ENCODE measurements around the gene PTPRZ1.
A peak's percentile ranks its signal among the peaks of the same experiment; 100 is the strongest.

Gene PTPRZ1

GRCh38 chr7:121847041-121847440 lies 25.9 kb upstream of the PTPRZ1 start:
- H3K27me3 ChIP-seq (ENCODE audit: insufficient read depth, insufficient read length), result no peaks in the 10 kb centered on the region
- no peak overlapping the region for H3K9ac ChIP-seq (ENCODE audit: insufficient read length, low read depth)
- no peaks in the 10 kb centered on the region for H3K4me1 ChIP-seq (ENCODE audit: insufficient read depth, insufficient read length)
- no peak overlapping the region for H3K4me3 ChIP-seq (ENCODE audit: insufficient read length, low read depth)
- DNase-seq (ENCODE audit: low read depth, low spot score), result no peak
- H3K9me3 ChIP-seq (ENCODE audit: insufficient read depth, low read length), result no peaks in the 10 kb centered on the region
- TF ChIP-seq ZNF274 (IDR thresholded peaks at IDR 0.05; ENCODE audit: low read depth, low read length), result no peak
- no peak for TF ChIP-seq YY1 (IDR thresholded peaks at IDR 0.05; ENCODE audit: insufficient read depth, insufficient read length)
- no peak for TF ChIP-seq SUZ12 (IDR thresholded peaks at IDR 0.05; ENCODE audit: extremely low read depth, insufficient read depth, insufficient read length)
- H3K36me3 ChIP-seq (ENCODE audit: insufficient read depth, insufficient read length, low read length), result no peaks in the 10 kb centered on the region

GRCh38 chr7:121853307-121853706 lies 19.7 kb upstream of the PTPRZ1 start:
- TF ChIP-seq SUZ12 (IDR thresholded peaks at IDR 0.05; ENCODE audit: extremely low read depth, insufficient read depth, insufficient read length), result no peak
- no peak for TF ChIP-seq ZNF274 (IDR thresholded peaks at IDR 0.05; ENCODE audit: low read depth, low read length)
- TF ChIP-seq YY1 (IDR thresholded peaks at IDR 0.05; ENCODE audit: insufficient read depth, insufficient read length), result no peak
- no peak for DNase-seq (ENCODE audit: low read depth, low spot score)
- Histone ChIP-seq H3K4me3 (ENCODE audit: insufficient read length, low read depth) (no peak overlapping the region), H3K9ac (ENCODE audit: insufficient read length, low read depth) (no peak overlapping the region), H3K27me3 (ENCODE audit: insufficient read depth, insufficient read length) (no peaks in the 10 kb centered on the region), H3K9me3 (ENCODE audit: insufficient read depth, low read length) (no peaks in the 10 kb centered on the region), H3K4me1 (ENCODE audit: insufficient read depth, insufficient read length) (no peaks in the 10 kb centered on the region), H3K36me3 (ENCODE audit: insufficient read depth, insufficient read length, low read length) (no peaks in the 10 kb centered on the region)

- H3K9ac ChIP-seq (ENCODE audit: insufficient read length, low read depth), result no peak overlapping the region
- H3K27me3 ChIP-seq (ENCODE audit: insufficient read depth, insufficient read length), result no peaks in the 10 kb centered on the region
- DNase-seq (ENCODE audit: low read depth, low spot score), result no peak
These were observed 12.0 kb upstream of the PTPRZ1 start for GRCh38 chr7:121860953-121861352.

GRCh38 chr7:121862591-121862990 lies 10.4 kb upstream of the PTPRZ1 start:
- no peak for TF ChIP-seq SUZ12 (IDR thresholded peaks at IDR 0.05; ENCODE audit: extremely low read depth, insufficient read depth, insufficient read length)
- TF ChIP-seq YY1 (IDR thresholded peaks at IDR 0.05; ENCODE audit: insufficient read depth, insufficient read length), result no peak
- TF ChIP-seq ZNF274 (IDR thresholded peaks at IDR 0.05; ENCODE audit: low read depth, low read length), result no peak
- H3K4me1 ChIP-seq (ENCODE audit: insufficient read depth, insufficient read length), result no peaks in the 10 kb centered on the region

More at GRCh38 chr7:121860953-121861352, 12.0 kb upstream of the PTPRZ1 start:
- no peaks in the 10 kb centered on the region for H3K4me1 ChIP-seq (ENCODE audit: insufficient read depth, insufficient read length)
- no peaks in the 10 kb centered on the region for H3K36me3 ChIP-seq (ENCODE audit: insufficient read depth, insufficient read length, low read length)
- H3K9me3 ChIP-seq (ENCODE audit: insufficient read depth, low read length), result no peaks in the 10 kb centered on the region
- no peak overlapping the region for H3K4me3 ChIP-seq (ENCODE audit: insufficient read length, low read depth)
- TF ChIP-seq ZNF274 (IDR thresholded peaks at IDR 0.05; ENCODE audit: low read depth, low read length) (no peak), YY1 (IDR thresholded peaks at IDR 0.05; ENCODE audit: insufficient read depth, insufficient read length) (no peak), SUZ12 (IDR thresholded peaks at IDR 0.05; ENCODE audit: extremely low read depth, insufficient read depth, insufficient read length) (no peak)

GRCh38 chr7:121871188-121871587 lies 1.8 kb upstream of the PTPRZ1 start:
- no peak for DNase-seq (ENCODE audit: low read depth, low spot score)
- no peak for TF ChIP-seq YY1 (IDR thresholded peaks at IDR 0.05; ENCODE audit: insufficient read depth, insufficient read length)
- no peak for TF ChIP-seq SUZ12 (IDR thresholded peaks at IDR 0.05; ENCODE audit: extremely low read depth, insufficient read depth, insufficient read length)
- TF ChIP-seq ZNF274 (IDR thresholded peaks at IDR 0.05; ENCODE audit: low read depth, low read length), result no peak
- Histone ChIP-seq H3K9ac (ENCODE audit: insufficient read length, low read depth) (no peak overlapping the region), H3K4me1 (ENCODE audit: insufficient read depth, insufficient read length) (no peaks in the 10 kb centered on the region), H3K4me3 (ENCODE audit: insufficient read length, low read depth) (no peak overlapping the region), H3K27me3 (ENCODE audit: insufficient read depth, insufficient read length) (peaks cover 23% of the 10 kb centered on the region), H3K9me3 (ENCODE audit: insufficient read depth, low read length) (no peaks in the 10 kb centered on the region), H3K36me3 (ENCODE audit: insufficient read depth, insufficient read length, low read length) (no peaks in the 10 kb centered on the region)

More at GRCh38 chr7:121862591-121862990, 10.4 kb upstream of the PTPRZ1 start:
- Histone ChIP-seq H3K27me3 (ENCODE audit: insufficient read depth, insufficient read length) (no peaks in the 10 kb centered on the region), H3K4me3 (ENCODE audit: insufficient read length, low read depth) (no peak overlapping the region), H3K36me3 (ENCODE audit: insufficient read depth, insufficient read length, low read length) (no peaks in the 10 kb centered on the region), H3K9me3 (ENCODE audit: insufficient read depth, low read length) (no peaks in the 10 kb centered on the region), H3K9ac (ENCODE audit: insufficient read length, low read depth) (no peak overlapping the region)
- no peak for DNase-seq (ENCODE audit: low read depth, low spot score)

- DNase-seq (ENCODE audit: low read depth, low spot score), result peak; percentile 9
These were observed 581 bp downstream of the PTPRZ1 start for GRCh38 chr7:121873289-121874194.

GRCh38 chr7:121874298-121874697 lies 1.3 kb downstream of the PTPRZ1 start:
- peaks cover 23% of the 10 kb centered on the region for H3K27me3 ChIP-seq (ENCODE audit: insufficient read depth, insufficient read length)
- DNase-seq (ENCODE audit: low read depth, low spot score), result no peak
- H3K9me3 ChIP-seq (ENCODE audit: insufficient read depth, low read length), result no peaks in the 10 kb centered on the region
- peak overlapping the region; percentile 70 for H3K4me3 ChIP-seq (ENCODE audit: insufficient read length, low read depth)
- TF ChIP-seq SUZ12 (IDR thresholded peaks at IDR 0.05; ENCODE audit: extremely low read depth, insufficient read depth, insufficient read length), result no peak
- no peak for TF ChIP-seq ZNF274 (IDR thresholded peaks at IDR 0.05; ENCODE audit: low read depth, low read length)
- no peak for TF ChIP-seq YY1 (IDR thresholded peaks at IDR 0.05; ENCODE audit: insufficient read depth, insufficient read length)
- no peaks in the 10 kb centered on the region for H3K4me1 ChIP-seq (ENCODE audit: insufficient read depth, insufficient read length)
- no peaks in the 10 kb centered on the region for H3K36me3 ChIP-seq (ENCODE audit: insufficient read depth, insufficient read length, low read length)
- peak overlapping the region; percentile 85 for H3K9ac ChIP-seq (ENCODE audit: insufficient read length, low read depth)

More at GRCh38 chr7:121873289-121874194, 581 bp downstream of the PTPRZ1 start:
- Histone ChIP-seq H3K9ac (ENCODE audit: insufficient read length, low read depth) (peak overlapping the region; percentile 85), H3K36me3 (ENCODE audit: insufficient read depth, insufficient read length, low read length) (no peaks in the 10 kb centered on the region), H3K9me3 (ENCODE audit: insufficient read depth, low read length) (no peaks in the 10 kb centered on the region), H3K4me1 (ENCODE audit: insufficient read depth, insufficient read length) (no peaks in the 10 kb centered on the region), H3K4me3 (ENCODE audit: insufficient read length, low read depth) (peak overlapping the region; percentile 70), H3K27me3 (ENCODE audit: insufficient read depth, insufficient read length) (peaks cover 23% of the 10 kb centered on the region)
- no peak for TF ChIP-seq YY1 (IDR thresholded peaks at IDR 0.05; ENCODE audit: insufficient read depth, insufficient read length)
- TF ChIP-seq SUZ12 (IDR thresholded peaks at IDR 0.05; ENCODE audit: extremely low read depth, insufficient read depth, insufficient read length), result no peak
- no peak for TF ChIP-seq ZNF274 (IDR thresholded peaks at IDR 0.05; ENCODE audit: low read depth, low read length)
